ENCODE data around the gene CHGA. TPM values are rescaled to one million over a fixed set of nuclear protein-coding genes. Genes with fewer than 3 reads are reported as not detected.

The CHGA gene
- total RNA-seq, 1 experiment from 2014 or later = not detected

DNA sequence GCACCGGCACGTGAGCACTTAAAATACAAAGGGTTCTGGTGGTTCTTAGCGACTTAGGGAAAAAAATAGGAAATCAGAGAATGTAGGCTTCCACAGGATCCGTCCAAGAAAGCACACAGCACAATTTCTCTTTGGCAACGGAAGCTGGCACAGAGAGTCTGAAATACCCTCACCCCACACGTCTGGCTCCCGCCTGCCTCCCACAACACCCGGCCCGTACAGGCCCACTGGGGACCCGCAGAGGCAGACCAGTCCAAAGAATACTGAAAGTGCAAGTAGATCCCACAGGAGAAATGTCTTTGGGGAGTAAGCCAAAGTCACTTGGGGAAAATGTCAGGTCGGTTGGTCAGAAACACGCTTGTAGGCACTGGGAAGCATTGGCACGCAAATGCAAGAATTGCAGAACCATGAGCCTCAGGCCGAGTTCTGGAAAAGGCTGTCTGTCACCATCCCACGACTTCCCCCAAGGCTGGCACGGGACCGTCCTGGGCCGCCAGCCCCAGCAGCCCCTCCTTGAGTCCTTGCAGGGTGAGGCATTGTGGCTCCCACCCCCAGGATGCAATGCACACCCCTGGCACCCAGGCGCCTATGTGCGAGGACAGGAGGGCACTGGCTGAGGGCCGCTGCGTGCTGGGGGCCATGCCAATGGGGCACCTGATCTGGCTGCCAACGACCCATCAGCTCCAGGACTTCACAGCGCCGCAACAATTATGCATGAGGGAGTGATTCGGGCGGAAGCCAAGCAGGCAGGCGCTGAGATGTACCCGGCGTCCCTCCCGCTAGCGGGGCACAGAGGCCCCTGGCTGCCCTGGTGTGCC is 29.7 kb downstream of the CHGA start:
- intact Hi-C loops (cut with micrococcal nuclease) = loop anchor here (1.0 to 10.0 kb wide), 6 partner anchors 161 to 952 kb away; no protein-coding TSS in a partner anchor
- H3K79me2 ChIP-seq (ENCODE audit: insufficient read depth, low read length) = no peaks in the 10 kb centered on the region
- no peaks in the 10 kb centered on the region for H4K20me1 ChIP-seq (ENCODE audit: insufficient read depth)
- H3K27me3 ChIP-seq (ENCODE audit: insufficient read depth, low read length) = no peaks in the 10 kb centered on the region
- DNase-seq (ENCODE audit: low read depth, low spot score) (no peak), ATAC-seq (no peak)
- ChIA-PET POLR2A (no interaction called here), RAD21 (ENCODE audit: low non-redundant PET in 1 of 2, low total read pairs in 2 of 2, uncharacterized antibody in 2 of 2, unreplicated experiment in 2 of 2) (interaction anchor here in 1 of 2 experiments (0.6 to 0.9 kb wide), 2 partner anchors 180 to 186 kb away, joined by 4 to 5 read pairs; no protein-coding TSS in a partner anchor), CTCF (interaction anchor here (0.6 to 1.5 kb wide), 15 partner anchors 9 to 266 kb away, joined by 3 to 17 read pairs (median 4); partner anchors contain the start of genes GON7 and UBR7)
- H3K4me2 ChIP-seq (ENCODE audit: low read length) = no peak overlapping the region
- H3K9me2 ChIP-seq (ENCODE audit: insufficient read depth) = no peaks in the 10 kb centered on the region
- TF ChIP-seq, protein P1, sequence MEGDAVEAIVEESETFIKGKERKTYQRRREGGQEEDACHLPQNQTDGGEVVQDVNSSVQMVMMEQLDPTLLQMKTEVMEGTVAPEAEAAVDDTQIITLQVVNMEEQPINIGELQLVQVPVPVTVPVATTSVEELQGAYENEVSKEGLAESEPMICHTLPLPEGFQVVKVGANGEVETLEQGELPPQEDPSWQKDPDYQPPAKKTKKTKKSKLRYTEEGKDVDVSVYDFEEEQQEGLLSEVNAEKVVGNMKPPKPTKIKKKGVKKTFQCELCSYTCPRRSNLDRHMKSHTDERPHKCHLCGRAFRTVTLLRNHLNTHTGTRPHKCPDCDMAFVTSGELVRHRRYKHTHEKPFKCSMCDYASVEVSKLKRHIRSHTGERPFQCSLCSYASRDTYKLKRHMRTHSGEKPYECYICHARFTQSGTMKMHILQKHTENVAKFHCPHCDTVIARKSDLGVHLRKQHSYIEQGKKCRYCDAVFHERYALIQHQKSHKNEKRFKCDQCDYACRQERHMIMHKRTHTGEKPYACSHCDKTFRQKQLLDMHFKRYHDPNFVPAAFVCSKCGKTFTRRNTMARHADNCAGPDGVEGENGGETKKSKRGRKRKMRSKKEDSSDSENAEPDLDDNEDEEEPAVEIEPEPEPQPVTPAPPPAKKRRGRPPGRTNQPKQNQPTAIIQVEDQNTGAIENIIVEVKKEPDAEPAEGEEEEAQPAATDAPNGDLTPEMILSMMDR (IDR thresholded peaks at IDR 0.05 in 2 of 3, conservative IDR thresholded peaks at IDR 0.05 in 1 of 3; ENCODE audit: borderline replicate concordance in 1 of 3, insufficient read depth in 1 of 3, low read depth in 2 of 3, low read length in 2 of 3) = no peak
- TF ChIP-seq FOSL1 (IDR thresholded peaks at IDR 0.05; ENCODE audit: low read depth) (no peak), CBX3 (IDR thresholded peaks at IDR 0.05; ENCODE audit: low read depth) (no peak), EZH2phosphoT487 (IDR thresholded peaks at IDR 0.05; ENCODE audit: borderline replicate concordance) (no peak), YY1 (IDR thresholded peaks at IDR 0.05; ENCODE audit: extremely low read depth, insufficient replicate concordance, low read depth, low read length) (no peak), ZNF274 (IDR thresholded peaks at IDR 0.05; ENCODE audit: low read depth, low read length) (no peak)
- TF ChIP-seq, protein P2, sequence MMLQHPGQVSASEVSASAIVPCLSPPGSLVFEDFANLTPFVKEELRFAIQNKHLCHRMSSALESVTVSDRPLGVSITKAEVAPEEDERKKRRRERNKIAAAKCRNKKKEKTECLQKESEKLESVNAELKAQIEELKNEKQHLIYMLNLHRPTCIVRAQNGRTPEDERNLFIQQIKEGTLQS (IDR thresholded peaks at IDR 0.05) = no peak
- TF ChIP-seq, protein P3, sequence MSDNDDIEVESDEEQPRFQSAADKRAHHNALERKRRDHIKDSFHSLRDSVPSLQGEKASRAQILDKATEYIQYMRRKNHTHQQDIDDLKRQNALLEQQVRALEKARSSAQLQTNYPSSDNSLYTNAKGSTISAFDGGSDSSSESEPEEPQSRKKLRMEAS (IDR thresholded peaks at IDR 0.05) = no peak
- H2AFZ ChIP-seq (ENCODE audit: low read depth, low read length, poor library complexity, severe bottlenecking) = no peak overlapping the region
- H3K9me3 ChIP-seq (ENCODE audit: control insufficient read depth in 1 of 2, insufficient read depth in 1 of 2, low read depth in 1 of 2, low read length in 2 of 2) = no peaks in the 10 kb centered on the region
- H3K36me3 ChIP-seq (ENCODE audit: control insufficient read depth in 1 of 2, insufficient read depth in 2 of 2, low read length in 2 of 2) = no peaks in the 10 kb centered on the region; a peak in 1 of 4 replicates
- peak overlapping the region; percentile 26; the same call in 1 of the 2 replicates for H3K9ac ChIP-seq (ENCODE audit: low read length)
- H3K4me3 ChIP-seq (replicated peaks in 1 of 2; ENCODE audit: low read depth in 1 of 2, low read length in 2 of 2) = no peak overlapping the region
- no peaks in the 10 kb centered on the region for H3K4me1 ChIP-seq (ENCODE audit: control insufficient read depth in 1 of 2, insufficient read depth in 2 of 2, low read length in 2 of 2)
- no TSS peak for BruUV-seq (replicated peaks)
- no peak overlapping the region for H3K27ac ChIP-seq (ENCODE audit: low read depth, low read length)

Measured in HCT116 (cell line).